ENCODE results near the gene NOD1.

NOD1 gene

GRCh38 chr7:30473903-30474302 lies 4.7 kb downstream of the NOD1 start:
- no peak for TF ChIP-seq CTCF (conservative IDR thresholded peaks at IDR 0.05; ENCODE audit: low read depth, low read length)
- no peak for DNase-seq (ENCODE audit: low read depth)
- H3K4me3 ChIP-seq (ENCODE audit: low read depth, low read length), result no peak overlapping the region

GRCh38 chr7:30472784-30473775 lies 5.5 kb downstream of the NOD1 start:
- TF ChIP-seq CTCF (conservative IDR thresholded peaks at IDR 0.05; ENCODE audit: low read depth, low read length), result no peak
- H3K4me3 ChIP-seq (ENCODE audit: low read depth, low read length), result no peak overlapping the region
- DNase-seq (ENCODE audit: low read depth), result peak; percentile 86

- no peak for DNase-seq (ENCODE audit: low read depth)
- no peak overlapping the region for H3K4me3 ChIP-seq (ENCODE audit: low read depth, low read length)
- TF ChIP-seq CTCF (conservative IDR thresholded peaks at IDR 0.05; ENCODE audit: low read depth, low read length), result no peak
These were observed 6.4 kb downstream of the NOD1 start for GRCh38 chr7:30472081-30472783.

GRCh38 chr7:30471205-30471604 lies 7.4 kb downstream of the NOD1 start:
- DNase-seq (ENCODE audit: low read depth), result peak; percentile 69
- TF ChIP-seq CTCF (conservative IDR thresholded peaks at IDR 0.05; ENCODE audit: low read depth, low read length), result no peak
- H3K4me3 ChIP-seq (ENCODE audit: low read depth, low read length), result no peak overlapping the region

GRCh38 chr7:30470771-30471170 lies 7.8 kb downstream of the NOD1 start:
- peak; percentile 87 for DNase-seq (ENCODE audit: low read depth)
- TF ChIP-seq CTCF (conservative IDR thresholded peaks at IDR 0.05; ENCODE audit: low read depth, low read length), result no peak
- no peak overlapping the region for H3K4me3 ChIP-seq (ENCODE audit: low read depth, low read length)

- peak; percentile 34 for DNase-seq (ENCODE audit: low read depth)
- H3K4me3 ChIP-seq (ENCODE audit: low read depth, low read length), result no peak overlapping the region
- TF ChIP-seq CTCF (conservative IDR thresholded peaks at IDR 0.05; ENCODE audit: low read depth, low read length), result no peak
These were observed 8.3 kb downstream of the NOD1 start for GRCh38 chr7:30470163-30470770.
